Mesenchymal stem cell (in vitro differentiated cells and primary cell): ENCODE data around the gene SCPEP1.

ENCODE experiments used
- DNase-seq: peaks from one replicate; pipeline ENCODE4 v3.0.0-alpha.2; 2013
- H2AFZ ChIP-seq: one replicate; pipeline ENCODE4 v1.6.1; 2013; ENCODE audit warnings: low read depth, mild to moderate bottlenecking, control low read depth, inconsistent platforms, low read length, moderate library complexity
- H2AK5ac ChIP-seq: 2 replicates; pipeline ENCODE4 v1.6.1; 2013; ENCODE audit warnings: low read length, moderate library complexity, mild to moderate bottlenecking, inconsistent platforms; ENCODE audit not compliant: severe bottlenecking
- H2BK120ac ChIP-seq: one replicate; pipeline ENCODE4 v1.6.1; 2013; ENCODE audit warnings: low read depth, mild to moderate bottlenecking, inconsistent platforms, low read length, moderate library complexity
- H2BK12ac ChIP-seq, 2 experiments: one replicate each; pipeline ENCODE4 v1.6.1; 2013; ENCODE audit warnings: inconsistent platforms in 2 of 2, low read length in 2 of 2, mild to moderate bottlenecking in 2 of 2, moderate library complexity in 2 of 2, control low read depth in 1 of 2
- H2BK15ac ChIP-seq: one replicate; pipeline ENCODE4 v1.6.1; 2013; ENCODE audit warnings: mild to moderate bottlenecking, low read depth, inconsistent platforms; ENCODE audit not compliant: poor library complexity, severe bottlenecking
- H2BK5ac ChIP-seq: 2 replicates; pipeline ENCODE4 v1.6.1; 2013; ENCODE audit warnings: low read depth, mild to moderate bottlenecking, low read length, control low read depth, inconsistent platforms; ENCODE audit not compliant: poor library complexity, severe bottlenecking
- H3K14ac ChIP-seq, 2 experiments: one replicate each; pipeline ENCODE4 v1.6.1; 2013; ENCODE audit warnings: inconsistent platforms in 2 of 2, low read length in 2 of 2, control low read depth in 1 of 2, mild to moderate bottlenecking in 1 of 2, moderate library complexity in 1 of 2
- H3K18ac ChIP-seq, 2 experiments: one replicate each; pipeline ENCODE4 v1.6.1; 2013; ENCODE audit warnings: inconsistent platforms in 2 of 2, low read length in 2 of 2, control low read depth in 1 of 2, low read depth in 1 of 2, mild to moderate bottlenecking in 1 of 2
- H3K23ac ChIP-seq, 2 experiments: one replicate each; pipeline ENCODE4 v1.6.1; 2013; ENCODE audit warnings: inconsistent platforms in 2 of 2, low read length in 2 of 2, mild to moderate bottlenecking in 2 of 2, moderate library complexity in 2 of 2, control low read depth in 1 of 2
- H3K27ac ChIP-seq: 2 replicates; pipeline ENCODE4 v1.5.1; 2013; ENCODE audit warnings: mild to moderate bottlenecking, moderate library complexity, low read length, control low read depth, inconsistent platforms; ENCODE audit not compliant: poor library complexity, severe bottlenecking
- H3K27me3 ChIP-seq, 2 experiments: 2 replicates each; pipeline versions ENCODE4 v1.6.1 to v1.7.0; 2013; ENCODE audit warnings: low read length in 2 of 2, mild to moderate bottlenecking in 2 of 2, moderate library complexity in 2 of 2, control low read depth in 1 of 2, inconsistent platforms in 1 of 2; ENCODE audit not compliant: control insufficient read depth in 1 of 2, insufficient read depth in 1 of 2
- H3K36me3 ChIP-seq, 2 experiments: 2 replicates each; pipeline versions ENCODE4 v1.6.1 to v1.7.0; 2013; ENCODE audit warnings: low read length in 2 of 2, control low read depth in 1 of 2, inconsistent platforms in 1 of 2, low read depth in 1 of 2, mild to moderate bottlenecking in 1 of 2; ENCODE audit not compliant: insufficient read depth in 2 of 2, control insufficient read depth in 1 of 2
- H3K4ac ChIP-seq, 2 experiments: one replicate each; pipeline ENCODE4 v1.6.1; 2013; ENCODE audit warnings: inconsistent platforms in 2 of 2, low read length in 2 of 2, mild to moderate bottlenecking in 2 of 2, moderate library complexity in 2 of 2, control low read depth in 1 of 2, low read depth in 1 of 2
- H3K4me1 ChIP-seq: 2 replicates; pipeline ENCODE4 v1.6.1; 2013; ENCODE audit warnings: low read depth, low read length, control low read depth; ENCODE audit not compliant: control insufficient read depth, insufficient read depth
- H3K4me2 ChIP-seq: 2 replicates; pipeline ENCODE4 v1.6.1; 2013; ENCODE audit warnings: low read length, mild to moderate bottlenecking, inconsistent platforms; ENCODE audit not compliant: poor library complexity, severe bottlenecking
- H3K4me3 ChIP-seq, 2 experiments: 2 replicates each; pipeline versions ENCODE4 v1.5.1 to v1.7.0; 2013; ENCODE audit warnings: low read length in 2 of 2, mild to moderate bottlenecking in 2 of 2, control low read depth in 1 of 2, low read depth in 1 of 2; ENCODE audit not compliant: insufficient read depth in 1 of 2
- H3K79me1 ChIP-seq: replicated peaks from 2 replicates; pipeline ENCODE4 v1.6.1; 2013; ENCODE audit warnings: mild to moderate bottlenecking, control low read depth, low read length, inconsistent platforms; ENCODE audit not compliant: poor library complexity, severe bottlenecking
- H3K9ac ChIP-seq: 2 replicates; pipeline ENCODE4 v1.7.0; 2013; ENCODE audit warnings: mild to moderate bottlenecking, low read length, moderate library complexity
- H3K9me3 ChIP-seq: 2 replicates; pipeline ENCODE4 v1.7.0; 2013; ENCODE audit warnings: mild to moderate bottlenecking, low read length; ENCODE audit not compliant: control insufficient read depth
- H4K8ac ChIP-seq: one replicate; pipeline ENCODE4 v1.6.1; 2013; ENCODE audit warnings: inconsistent platforms, mild to moderate bottlenecking, low read length, moderate library complexity
- H4K91ac ChIP-seq: one replicate; pipeline ENCODE4 v1.6.1; 2013; ENCODE audit warnings: mild to moderate bottlenecking, low read length, inconsistent platforms
- WGBS: methylation state at CpG from one replicate; pipeline ENCODE4 v1.1.7; 2013; ENCODE audit warnings: mixed read lengths; 5-methylcytosine and 5-hydroxymethylcytosine counted together

Gene SCPEP1

GRCh38 chr17:56973520-56973919, 4.4 kb upstream of the SCPEP1 start:
- Histone ChIP-seq H3K27me3 (peaks cover 0 to 8% of the 10 kb centered on the region in 2 experiments), H3K23ac (no peak overlapping the region)
- WGBS, result 85% methylated on average over 7 of the region's 7 CpGs

GRCh38 chr17:56974055-56974454, 3.9 kb upstream of the SCPEP1 start:
- Histone ChIP-seq H3K36me3 (no peaks in the 10 kb centered on the region), H2BK120ac (no peak overlapping the region), H3K4ac (no peak overlapping the region), H3K14ac (no peak overlapping the region), H3K27me3 (peaks cover 0 to 8% of the 10 kb centered on the region in 2 experiments), H3K18ac (no peak overlapping the region), H3K4me3 (no peak overlapping the region), H3K23ac (no peak overlapping the region), H3K27ac (no peak overlapping the region), H2BK15ac (no peak overlapping the region), H2AK5ac (no peak overlapping the region), H4K8ac (no peak overlapping the region), H2AFZ (no peak overlapping the region), H3K79me1 (no peaks in the 10 kb centered on the region), H2BK12ac (no peak overlapping the region), H3K9me3 (no peaks in the 10 kb centered on the region), H2BK5ac (no peak overlapping the region), H3K9ac (no peak overlapping the region), H3K4me1 (peaks cover 2% of the 10 kb centered on the region), H4K91ac (no peak overlapping the region), H3K4me2 (no peak overlapping the region)
- WGBS, result 88% methylated on average over 2 of the region's 2 CpGs
- DNase-seq, result no peak

More at GRCh38 chr17:56973520-56973919, 4.4 kb upstream of the SCPEP1 start:
- no peak for DNase-seq
- no peak overlapping the region for H3K27ac ChIP-seq
- no peak overlapping the region for H2BK12ac ChIP-seq
- no peak overlapping the region for H3K4me3 ChIP-seq
- no peaks in the 10 kb centered on the region for H3K79me1 ChIP-seq
- H3K4me1 ChIP-seq, result no peaks in the 10 kb centered on the region
- H2BK5ac ChIP-seq, result no peak overlapping the region
- H3K36me3 ChIP-seq, result no peaks in the 10 kb centered on the region
- H3K4me2 ChIP-seq, result no peak overlapping the region
- no peak overlapping the region for H4K8ac ChIP-seq
- no peak overlapping the region for H3K14ac ChIP-seq
- H4K91ac ChIP-seq, result no peak overlapping the region
- H3K18ac ChIP-seq, result no peak overlapping the region
- H2AFZ ChIP-seq, result no peak overlapping the region
- no peak overlapping the region for H2AK5ac ChIP-seq
- no peak overlapping the region for H2BK15ac ChIP-seq
- H2BK120ac ChIP-seq, result no peak overlapping the region
- no peak overlapping the region for H3K9ac ChIP-seq
- no peak overlapping the region for H3K4ac ChIP-seq
- H3K9me3 ChIP-seq, result no peaks in the 10 kb centered on the region

GRCh38 chr17:56975656-56976055, 2.3 kb upstream of the SCPEP1 start:
- Histone ChIP-seq H2BK12ac (no peak overlapping the region), H3K4me3 (no peak overlapping the region), H4K8ac (no peak overlapping the region), H3K36me3 (no peaks in the 10 kb centered on the region), H2BK5ac (no peak overlapping the region), H3K27me3 (peaks cover 0 to 8% of the 10 kb centered on the region in 2 experiments), H3K79me1 (peaks cover 2% of the 10 kb centered on the region), H3K14ac (no peak overlapping the region), H3K18ac (no peak overlapping the region), H3K23ac (no peak overlapping the region), H3K9ac (no peak overlapping the region), H2AFZ (no peak overlapping the region), H3K4me2 (no peak overlapping the region), H2AK5ac (no peak overlapping the region), H2BK120ac (no peak overlapping the region), H4K91ac (no peak overlapping the region), H2BK15ac (no peak overlapping the region), H3K4me1 (peaks cover 2% of the 10 kb centered on the region), H3K4ac (no peak overlapping the region), H3K9me3 (no peaks in the 10 kb centered on the region), H3K27ac (no peak overlapping the region)
- DNase-seq, result no peak
- 100% methylated on average over 1 of the region's 2 CpGs for WGBS

GRCh38 chr17:56976941-56977608, 856 bp upstream of the SCPEP1 start:
- Histone ChIP-seq H3K36me3 (peaks cover 0 to 14% of the 10 kb centered on the region in 2 experiments), H4K8ac (no peak overlapping the region), H2BK12ac (peak overlapping the region in 1 of 2 experiments; percentile 13), H2BK5ac (no peak overlapping the region), H2AFZ (no peak overlapping the region), H3K4me2 (no peak overlapping the region), H3K14ac (no peak overlapping the region), H2AK5ac (no peak overlapping the region), H3K4ac (no peak overlapping the region), H2BK120ac (no peak overlapping the region), H3K27me3 (peaks cover 0 to 8% of the 10 kb centered on the region in 2 experiments), H4K91ac (no peak overlapping the region), H3K27ac (no peak overlapping the region), H3K79me1 (peaks cover 5% of the 10 kb centered on the region), H3K18ac (no peak overlapping the region), H3K4me3 (peak overlapping the region in 1 of 2 experiments; percentile 85), H3K9me3 (no peaks in the 10 kb centered on the region), H3K9ac (peak overlapping the region; percentile 84), H3K4me1 (peaks cover 2% of the 10 kb centered on the region), H2BK15ac (no peak overlapping the region), H3K23ac (no peak overlapping the region)
- peak; percentile 10 for DNase-seq
- 58% methylated on average over 7 of the region's 11 CpGs for WGBS
